Left ventricle myocardium inferior (tissue), 1 donor: ENCODE data around the gene IKZF2. TPM values are rescaled to one million over a fixed set of nuclear protein-coding genes. Genes with fewer than 3 reads are reported as not detected.

Experiments used
- DNase-seq: peaks from one replicate; pipeline ENCODE4 v3.0.0-alpha.2; 2020
- H3K27ac ChIP-seq: fragments of 200-600 bp; replicated peaks from 2 replicates; pipeline ENCODE4 v1.8.0; 2021
- H3K27me3 ChIP-seq: fragments of 200-600 bp; 2 replicates; pipeline ENCODE4 v1.8.0; 2021; ENCODE audit warnings: low read depth
- H3K36me3 ChIP-seq: fragments of 200-600 bp; 2 replicates; pipeline ENCODE4 v1.8.0; 2021
- H3K4me1 ChIP-seq: fragments of 200-600 bp; 2 replicates; pipeline ENCODE4 v1.8.0; 2021
- H3K4me3 ChIP-seq: fragments of 200-600 bp; 2 replicates; pipeline ENCODE4 v1.8.0; 2021; ENCODE audit warnings: mild to moderate bottlenecking, moderate library complexity
- H3K9me3 ChIP-seq: fragments of 200-600 bp; replicated peaks from 2 replicates; pipeline ENCODE4 v1.8.0; 2021
- intact Hi-C: fragments of 100-400 bp; cut with micrococcal nuclease; formaldehyde crosslinking; loops from one replicate; pipeline ENCODE4 v1.11.0; 2022
- total RNA-seq: library from RNA; stranded (reverse); fragmentation: NEBNext Ultra II Directional; extraction: Animal tissue kit (Norgen Biotek cat#: 25700); gene quantifications from one replicate; pipeline ENCODE4 v1.2.1, GENCODE V29; 2021
- TF ChIP-seq, protein P1 (sequence below): fragments of 200-600 bp; IDR thresholded peaks from 2 replicates; pipeline ENCODE4 v1.8.0; 2021; ENCODE audit warnings: antibody characterized with exemption, mild to moderate bottlenecking, borderline replicate concordance
- donor health status: DM: no; HTN: yes; CAD: no; lungs with severe emphysema.

Gene IKZF2
- total RNA-seq, 1 donor from 2014 or later = 6.8 TPM

DNA sequence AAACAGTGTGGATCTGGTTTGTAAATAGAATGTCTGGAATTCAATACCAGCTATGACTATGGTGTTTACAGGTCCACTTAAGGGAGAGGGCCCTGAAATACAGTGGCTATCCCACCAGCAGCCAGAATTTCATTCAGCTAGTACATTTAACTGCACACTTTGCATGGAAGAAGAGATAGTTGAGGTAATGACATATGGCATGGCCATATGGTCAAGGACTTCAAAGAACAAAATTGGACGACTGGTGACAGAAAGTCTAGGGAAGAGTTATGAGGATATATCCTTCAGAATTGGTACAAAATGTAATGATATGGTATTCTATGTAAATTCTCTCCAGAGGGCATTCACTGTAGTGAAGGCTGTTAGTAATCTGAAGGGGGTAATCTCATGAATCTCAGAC is 105.0 kb downstream of the IKZF2 start:
- no peak overlapping the region for H3K4me3 ChIP-seq
- TF ChIP-seq, protein P1, sequence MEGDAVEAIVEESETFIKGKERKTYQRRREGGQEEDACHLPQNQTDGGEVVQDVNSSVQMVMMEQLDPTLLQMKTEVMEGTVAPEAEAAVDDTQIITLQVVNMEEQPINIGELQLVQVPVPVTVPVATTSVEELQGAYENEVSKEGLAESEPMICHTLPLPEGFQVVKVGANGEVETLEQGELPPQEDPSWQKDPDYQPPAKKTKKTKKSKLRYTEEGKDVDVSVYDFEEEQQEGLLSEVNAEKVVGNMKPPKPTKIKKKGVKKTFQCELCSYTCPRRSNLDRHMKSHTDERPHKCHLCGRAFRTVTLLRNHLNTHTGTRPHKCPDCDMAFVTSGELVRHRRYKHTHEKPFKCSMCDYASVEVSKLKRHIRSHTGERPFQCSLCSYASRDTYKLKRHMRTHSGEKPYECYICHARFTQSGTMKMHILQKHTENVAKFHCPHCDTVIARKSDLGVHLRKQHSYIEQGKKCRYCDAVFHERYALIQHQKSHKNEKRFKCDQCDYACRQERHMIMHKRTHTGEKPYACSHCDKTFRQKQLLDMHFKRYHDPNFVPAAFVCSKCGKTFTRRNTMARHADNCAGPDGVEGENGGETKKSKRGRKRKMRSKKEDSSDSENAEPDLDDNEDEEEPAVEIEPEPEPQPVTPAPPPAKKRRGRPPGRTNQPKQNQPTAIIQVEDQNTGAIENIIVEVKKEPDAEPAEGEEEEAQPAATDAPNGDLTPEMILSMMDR = no peak
- no peaks in the 10 kb centered on the region for H3K4me1 ChIP-seq
- H3K9me3 ChIP-seq = no peaks in the 10 kb centered on the region
- no peak for DNase-seq
- intact Hi-C loops = no loop called here
- H3K27ac ChIP-seq = no peak overlapping the region
- H3K27me3 ChIP-seq = no peaks in the 10 kb centered on the region
- peaks cover 9% of the 10 kb centered on the region for H3K36me3 ChIP-seq

DNA sequence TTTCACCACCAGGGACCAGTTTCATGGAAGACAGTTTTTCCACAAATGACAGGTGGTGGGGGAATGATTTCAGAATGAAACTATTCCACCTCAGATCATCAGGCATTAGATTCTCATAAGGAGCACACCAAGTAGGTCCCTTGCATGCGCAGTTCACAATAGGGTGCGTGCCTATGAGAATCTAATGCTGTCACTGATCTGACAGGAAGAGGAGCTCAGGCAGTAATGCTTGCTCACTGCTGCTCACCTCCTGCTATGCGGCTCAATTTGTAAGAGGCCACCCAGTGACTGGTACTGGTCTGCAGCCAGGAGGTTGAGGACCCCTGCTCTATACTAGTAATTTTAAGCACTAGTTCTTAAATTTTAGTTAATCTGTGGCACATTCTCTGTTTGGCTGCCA is 107.8 kb downstream of the IKZF2 start:
- Histone ChIP-seq H3K27me3 (no peaks in the 10 kb centered on the region), H3K27ac (no peak overlapping the region), H3K36me3 (peaks cover 5% of the 10 kb centered on the region), H3K9me3 (no peaks in the 10 kb centered on the region), H3K4me3 (no peak overlapping the region), H3K4me1 (no peaks in the 10 kb centered on the region)
- intact Hi-C loops = no loop called here
- no peak for DNase-seq
- TF ChIP-seq, protein P1 = no peak

DNA sequence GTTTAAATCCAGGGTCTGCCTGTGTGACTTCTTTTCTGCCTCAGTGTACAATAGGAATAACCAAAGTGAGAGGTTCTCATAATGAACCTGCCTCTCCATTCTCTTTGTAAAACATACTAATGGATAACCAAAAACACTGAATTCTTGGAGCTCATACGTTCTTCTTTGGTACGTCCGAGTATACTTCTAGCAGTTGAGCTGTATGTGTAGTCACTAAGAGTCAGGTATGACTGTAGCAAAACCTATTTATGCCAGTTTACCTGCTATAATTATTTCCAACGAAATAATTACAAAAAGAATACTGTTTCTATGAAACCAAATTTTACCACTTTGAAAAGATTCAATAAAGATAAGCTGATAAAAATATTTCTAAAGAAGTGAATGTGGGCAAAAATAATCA is 109.2 kb downstream of the IKZF2 start:
- TF ChIP-seq, protein P1 = no peak
- Histone ChIP-seq H3K4me1 (peaks cover 8% of the 10 kb centered on the region), H3K4me3 (no peak overlapping the region), H3K9me3 (no peaks in the 10 kb centered on the region), H3K27ac (no peak overlapping the region), H3K36me3 (peaks cover 5% of the 10 kb centered on the region), H3K27me3 (no peaks in the 10 kb centered on the region)
- intact Hi-C loops = no loop called here
- no peak for DNase-seq

DNA sequence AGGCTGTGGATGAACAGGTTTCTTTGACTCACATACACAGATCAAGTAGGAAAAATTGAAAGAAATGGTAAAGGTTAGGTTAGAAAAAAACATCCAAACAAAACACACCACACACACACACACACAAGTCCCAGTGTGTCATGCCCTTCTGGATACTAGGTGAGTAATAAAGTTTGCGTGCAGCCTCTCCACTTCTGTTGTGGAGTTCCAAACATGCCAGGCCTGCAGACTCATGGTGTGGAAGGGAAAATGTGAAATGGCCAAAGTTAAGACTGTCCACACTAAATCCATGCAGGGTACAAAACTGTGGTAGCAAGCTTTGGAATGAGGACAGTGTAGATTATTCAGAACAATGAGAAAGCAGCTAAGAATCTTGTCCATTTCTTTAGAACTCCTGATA is 114.6 kb downstream of the IKZF2 start:
- H3K4me1 ChIP-seq = peaks cover 8% of the 10 kb centered on the region
- no peak for DNase-seq
- no peaks in the 10 kb centered on the region for H3K36me3 ChIP-seq
- TF ChIP-seq, protein P1 = no peak
- H3K27me3 ChIP-seq = no peaks in the 10 kb centered on the region
- H3K27ac ChIP-seq = no peak overlapping the region
- no peaks in the 10 kb centered on the region for H3K9me3 ChIP-seq
- H3K4me3 ChIP-seq = no peak overlapping the region
- intact Hi-C loops = no loop called here

DNA sequence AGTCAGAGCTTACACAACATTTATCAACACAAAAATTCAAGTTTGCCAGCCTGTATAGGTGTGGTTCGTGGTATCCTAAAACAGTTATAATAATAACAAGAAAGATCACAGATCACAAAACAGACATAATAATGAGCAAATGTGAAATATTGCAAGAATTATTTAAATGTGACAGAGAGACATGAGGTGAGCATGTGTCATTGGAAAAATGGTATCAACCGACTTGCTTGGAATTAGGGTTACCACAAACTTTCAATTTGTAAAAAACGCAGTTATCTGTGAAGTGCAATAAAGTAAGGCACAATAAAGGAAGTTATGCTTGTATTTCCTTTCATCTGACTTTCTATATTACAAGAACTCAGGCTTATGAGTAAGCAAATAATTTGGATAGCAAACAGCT is 116.8 kb downstream of the IKZF2 start:
- Histone ChIP-seq H3K9me3 (no peaks in the 10 kb centered on the region), H3K4me1 (peaks cover 8% of the 10 kb centered on the region), H3K36me3 (no peaks in the 10 kb centered on the region), H3K4me3 (no peak overlapping the region), H3K27me3 (no peaks in the 10 kb centered on the region), H3K27ac (no peak overlapping the region)
- TF ChIP-seq, protein P1 = no peak
- no peak for DNase-seq
- intact Hi-C loops = no loop called here

DNA sequence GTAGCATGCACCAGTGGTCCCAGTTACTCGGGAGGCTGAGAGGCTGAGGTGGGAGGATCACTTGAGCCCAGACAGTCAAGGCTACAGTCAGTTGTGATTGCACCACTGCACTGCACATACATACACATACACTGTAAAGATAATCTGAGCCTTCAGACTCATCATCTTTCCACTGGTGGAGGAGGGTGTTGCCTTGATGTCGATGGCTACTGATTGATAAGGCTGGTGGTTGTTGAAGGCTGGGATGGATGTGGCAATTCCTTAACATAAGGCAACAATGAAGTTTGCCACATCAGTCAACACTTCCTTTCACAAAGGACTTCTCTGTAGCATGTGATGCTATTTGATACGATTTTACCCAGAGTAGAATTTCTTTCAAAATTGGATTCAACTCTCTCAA is 118.8 kb downstream of the IKZF2 start:
- TF ChIP-seq, protein P1 = no peak
- DNase-seq = no peak
- peaks cover 2% of the 10 kb centered on the region for H3K4me1 ChIP-seq
- H3K36me3 ChIP-seq = no peaks in the 10 kb centered on the region
- H3K4me3 ChIP-seq = no peak overlapping the region
- H3K27me3 ChIP-seq = no peaks in the 10 kb centered on the region
- H3K27ac ChIP-seq = no peak overlapping the region
- intact Hi-C loops = no loop called here
- H3K9me3 ChIP-seq = no peaks in the 10 kb centered on the region
